Sigmoid colon (tissue), 4 donors: ENCODE data around the gene EML6.
A peak's percentile ranks its signal among the peaks of the same experiment; 100 is the strongest.

Experiments
- CTCF ChIP-seq, 4 experiments: fragments of 450-650 bp in 3 of 4; fragments of 200-600 bp in 1 of 4; IDR thresholded peaks; one replicate each; pipeline ENCODE4 v1.5.1; 2016 to 2019; ENCODE audit warnings: antibody characterized with exemption in 4 of 4, mild to moderate bottlenecking in 3 of 4, moderate library complexity in 2 of 4
- EP300 ChIP-seq, 4 donors: sonication (generic); formaldehyde crosslinking; IDR thresholded peaks; one replicate each; pipeline ENCODE4 v1.6.1; 2017; ENCODE audit warnings: antibody characterized with exemption in 4 of 4
- POLR2AphosphoS5 ChIP-seq, 4 donors: sonication (generic); formaldehyde crosslinking; IDR thresholded peaks; one replicate each; pipeline ENCODE4 v1.6.1; 2017; ENCODE audit warnings: antibody characterized with exemption in 4 of 4

GRCh38 chr2:54999182-54999581, 275.7 kb downstream of the EML6 start:
- TF ChIP-seq EP300 (IDR thresholded peaks at IDR 0.05) (no peak), CTCF (IDR thresholded peaks at IDR 0.05) (no peak), POLR2AphosphoS5 (IDR thresholded peaks at IDR 0.05) (peak in 1 of 4 donors; percentile 10)
